Effector CD4-positive, alpha-beta T cell (primary cell): ENCODE data around the gene OR4A5. TPM values are rescaled to one million over a fixed set of nuclear protein-coding genes. Genes with fewer than 3 reads are reported as not detected.
"Not testable (repeated sequence)": the region's sequence is repeated elsewhere in the genome, so short reads cannot be mapped to it uniquely, and the experiment has no call there.

Experiments
- DNase-seq: peaks from one replicate; pipeline ENCODE4 v3.0.0-alpha.2; 2020
- total RNA-seq: gene quantifications from one replicate; lab custom pipeline; 2026; lab: John Stamatoyannopoulos, UW

OR4A5 gene
- total RNA-seq: not detected

- not testable (repeated sequence) for DNase-seq
These were observed at the start of gene OR4A5 for GRCh38 chr11:54706532-54706931. Gene OR4A5, plus strand, starts transcription at chr11:54706832. Its CDS starts 53 bp downstream, at chr11:54706885.

GRCh38 chr11:54720094-54720493, 13.5 kb downstream of the OR4A5 start:
- DNase-seq: not testable (repeated sequence)
